Activated T-cell treated with anti-CD3 and anti-CD28 coated beads, Interleukin-2, amount 50 U/mL, for 4 hours (primary cell): ENCODE results near the gene TLN1. TPM values are rescaled to one million over a fixed set of nuclear protein-coding genes. Genes with fewer than 3 reads are reported as not detected.

Experiments
- ATAC-seq, 2 donors: fragments of 200-7000 bp; cut with Tn5 transposase; one replicate each; pipeline ENCODE4 v1.10.0; 2021
- DNase-seq: peaks from one replicate; pipeline ENCODE4 v3.0.0-alpha.2; 2020
- H3K27me3 Mint-ChIP-seq: one replicate; pipeline ENCODE4 v1.8.0; 2021; ENCODE audit warnings: low read depth, mixed read lengths
- H3K36me3 Mint-ChIP-seq: one replicate; pipeline ENCODE4 v1.8.0; 2022; ENCODE audit warnings: mixed read lengths; ENCODE audit not compliant: insufficient read depth
- H3K4me1 Mint-ChIP-seq: one replicate; pipeline ENCODE4 v1.8.0; 2021; ENCODE audit warnings: low read depth, mixed read lengths
- H3K4me3 Mint-ChIP-seq: one replicate; pipeline ENCODE4 v1.8.0; 2021; ENCODE audit warnings: mild to moderate bottlenecking, moderate library complexity, mixed read lengths
- H3K9me3 Mint-ChIP-seq: one replicate; pipeline ENCODE4 v1.8.0; 2021; ENCODE audit warnings: mixed read lengths
- total RNA-seq, 3 donors: library from RNA; stranded (reverse); gene quantifications; one replicate each; pipeline ENCODE4 v1.2.1, GENCODE V29; 2021

TLN1 gene
- total RNA-seq, 3 donors from 2014 or later, result 210 to 252 (median 230) TPM

DNA sequence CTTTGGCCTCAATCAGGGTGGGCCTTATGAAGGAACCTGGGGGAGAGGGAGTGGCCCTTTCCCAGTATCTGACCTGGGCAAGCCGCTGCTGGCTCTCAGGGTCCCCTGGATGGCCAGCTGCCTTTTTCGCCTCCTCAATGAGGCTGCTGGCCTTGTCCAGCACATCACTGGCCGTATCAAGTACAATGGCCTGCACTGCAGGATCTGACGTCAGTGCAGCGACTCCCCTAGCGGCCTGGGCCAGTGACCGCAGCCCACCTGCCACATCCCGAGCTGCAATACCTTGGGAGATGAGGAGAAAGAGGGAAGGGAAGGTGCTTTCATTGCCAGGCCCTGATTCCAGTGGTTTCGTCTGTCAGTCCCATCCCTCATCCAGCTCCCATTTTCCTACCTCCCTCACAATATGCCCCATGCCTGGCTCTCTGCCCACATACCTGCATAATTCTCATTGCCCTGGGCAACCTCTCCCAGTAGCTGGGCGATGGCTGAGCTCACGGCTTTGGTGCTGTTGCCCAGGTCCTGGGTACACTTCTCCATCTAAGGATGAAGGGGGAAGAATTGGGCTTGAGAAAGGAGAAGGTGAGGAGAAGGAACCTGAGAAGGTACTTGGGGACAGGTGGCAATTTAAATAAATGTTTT lies 19.1 kb downstream of the TLN1 start:
- H3K4me3 Mint-ChIP-seq, result no peak overlapping the region
- no peaks in the 10 kb centered on the region for H3K27me3 Mint-ChIP-seq
- ATAC-seq (no peak), DNase-seq (no peak)
- H3K4me1 Mint-ChIP-seq, result peaks cover 3% of the 10 kb centered on the region
- no peaks in the 10 kb centered on the region for H3K9me3 Mint-ChIP-seq
- H3K36me3 Mint-ChIP-seq, result peaks cover 61% of the 10 kb centered on the region

DNA sequence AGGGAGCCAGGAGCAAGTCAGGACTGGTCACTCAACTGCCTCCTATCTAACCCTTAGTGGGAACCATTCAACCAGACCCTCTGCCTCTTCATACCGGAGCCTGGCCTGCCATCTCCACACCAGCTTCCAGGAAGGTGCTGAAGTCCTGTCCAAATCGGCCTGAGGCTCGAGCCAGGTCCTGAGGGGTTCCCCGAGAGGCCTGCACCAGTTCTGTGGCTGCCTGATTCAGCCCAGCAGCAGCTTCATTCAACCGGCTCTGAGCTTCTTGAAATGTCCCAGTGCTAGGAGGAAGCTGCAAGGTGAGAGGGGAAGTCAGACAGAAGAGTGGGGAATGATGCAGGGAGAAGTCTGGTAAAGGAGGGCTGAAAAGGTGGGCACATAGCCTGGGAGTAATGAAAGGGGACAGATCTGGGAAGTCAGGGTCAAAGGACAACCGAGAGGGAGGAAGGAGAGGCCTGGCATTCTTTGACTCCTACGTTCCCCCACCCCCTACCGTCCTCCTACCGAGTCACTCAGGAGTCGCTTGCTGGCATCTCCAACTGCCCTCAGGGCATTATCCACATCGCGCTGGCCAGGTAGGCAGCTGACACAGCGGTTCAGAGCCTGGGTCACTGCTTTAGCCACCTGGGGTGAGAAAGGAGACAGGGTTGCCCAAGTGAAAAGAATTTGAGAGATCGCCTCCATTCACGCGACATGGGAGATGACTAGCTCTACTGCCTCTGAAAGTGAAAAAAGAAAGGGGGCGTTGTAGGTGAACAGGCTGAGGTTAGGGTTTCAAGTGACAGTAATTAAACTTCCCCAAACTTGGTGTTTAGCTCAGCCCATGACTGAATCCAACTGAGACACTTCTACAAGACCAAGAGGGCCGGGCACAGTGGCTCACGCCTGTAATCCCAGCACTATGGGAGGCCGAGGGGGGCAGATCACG lies 20.2 kb downstream of the TLN1 start:
- ATAC-seq, result peak in 1 of 2 donors; percentile 50
- peaks cover 64% of the 10 kb centered on the region for H3K36me3 Mint-ChIP-seq
- H3K4me1 Mint-ChIP-seq, result peaks cover 3% of the 10 kb centered on the region

DNA sequence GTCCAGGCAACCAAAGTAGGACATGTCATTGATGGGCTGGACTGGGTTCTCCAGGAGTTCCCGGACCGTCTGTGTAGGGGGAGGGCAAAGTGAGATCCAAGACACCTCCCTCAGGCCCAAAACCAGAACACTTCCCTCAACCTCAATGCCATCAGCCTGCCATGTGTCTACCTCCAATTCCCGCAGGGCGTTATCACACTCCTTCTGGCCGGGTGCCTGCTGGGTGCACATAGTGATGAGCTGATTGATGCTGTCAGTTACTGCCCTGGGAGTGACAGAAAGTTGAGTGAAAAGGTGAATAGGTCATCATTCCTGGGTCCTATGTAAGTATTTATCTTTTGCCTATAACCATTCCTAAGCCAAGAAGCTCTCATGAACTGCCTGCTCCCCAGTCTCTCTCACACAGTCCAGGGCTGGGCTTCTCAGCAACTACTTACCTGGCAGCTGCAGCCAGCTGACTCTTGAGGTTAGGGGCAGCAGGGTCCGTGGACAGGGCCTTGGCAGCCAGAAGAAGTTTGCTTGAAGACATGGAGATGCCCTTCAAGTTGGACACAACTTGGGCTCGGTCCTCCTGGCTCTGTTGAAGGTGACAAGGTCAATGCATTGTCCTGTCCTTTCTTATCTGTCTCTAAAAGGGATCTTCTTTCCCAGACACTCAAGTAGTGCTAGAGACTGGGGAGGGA lies 21.0 kb downstream of the TLN1 start:
- no peaks in the 10 kb centered on the region for H3K27me3 Mint-ChIP-seq
- H3K4me3 Mint-ChIP-seq, result no peak overlapping the region
- H3K36me3 Mint-ChIP-seq, result peaks cover 61% of the 10 kb centered on the region
- H3K9me3 Mint-ChIP-seq, result no peaks in the 10 kb centered on the region
- DNase-seq (no peak), ATAC-seq (no peak)
- peaks cover 3% of the 10 kb centered on the region for H3K4me1 Mint-ChIP-seq

More for the DNA sequence above, 20.2 kb downstream of the TLN1 start:
- DNase-seq, result no peak
- H3K4me3 Mint-ChIP-seq, result no peak overlapping the region
- no peaks in the 10 kb centered on the region for H3K9me3 Mint-ChIP-seq
- H3K27me3 Mint-ChIP-seq, result no peaks in the 10 kb centered on the region

DNA sequence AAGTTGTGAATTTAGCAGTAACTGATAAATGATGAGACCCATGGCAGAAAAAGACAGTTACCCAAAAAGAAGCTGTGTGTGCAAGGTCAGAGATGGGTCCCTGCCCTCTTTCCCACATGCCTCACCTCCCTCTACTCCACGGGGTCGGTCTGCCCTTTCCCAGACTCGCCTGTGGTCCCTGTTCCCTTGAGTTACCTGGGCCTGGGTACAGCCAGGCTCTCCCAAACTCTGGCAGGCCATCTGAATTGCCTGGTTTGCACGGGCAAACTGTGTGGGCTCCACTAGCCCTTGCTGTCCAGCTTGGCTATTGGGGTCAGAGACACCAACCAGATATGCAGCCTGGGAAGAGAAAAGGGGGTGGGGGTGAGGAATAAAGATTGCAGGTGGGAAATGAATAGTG lies 23.8 kb downstream of the TLN1 start:
- no peak for ATAC-seq
- no peak overlapping the region for H3K4me3 Mint-ChIP-seq
- H3K27me3 Mint-ChIP-seq, result no peaks in the 10 kb centered on the region
- peaks cover 65% of the 10 kb centered on the region for H3K36me3 Mint-ChIP-seq
- no peaks in the 10 kb centered on the region for H3K9me3 Mint-ChIP-seq
- peaks cover 3% of the 10 kb centered on the region for H3K4me1 Mint-ChIP-seq
- DNase-seq, result no peak

DNA sequence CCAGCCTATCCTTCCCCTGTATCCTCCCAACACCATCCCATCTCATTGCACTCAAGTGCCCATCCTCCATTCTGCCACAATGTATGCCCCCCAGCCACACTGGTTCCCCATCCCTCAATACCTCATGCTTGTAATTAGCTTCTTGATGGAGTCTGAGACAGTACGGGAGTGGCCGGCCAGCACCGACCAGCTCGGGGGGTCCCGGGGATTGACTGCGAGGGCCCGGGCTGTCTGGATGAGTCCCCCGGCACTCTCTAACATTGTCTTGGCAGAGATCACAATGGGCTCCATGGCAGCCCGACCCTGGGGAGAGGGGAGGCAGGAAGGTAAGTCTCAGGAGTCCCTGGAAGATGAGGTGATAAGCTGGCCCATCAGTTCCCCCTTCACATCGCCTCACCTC lies 25.0 kb downstream of the TLN1 start:
- DNase-seq, result no peak
- Mint-ChIP-seq H3K36me3 (peaks cover 69% of the 10 kb centered on the region), H3K9me3 (no peaks in the 10 kb centered on the region), H3K27me3 (no peaks in the 10 kb centered on the region), H3K4me1 (peaks cover 1% of the 10 kb centered on the region), H3K4me3 (no peak overlapping the region)
- ATAC-seq, result no peak

DNA sequence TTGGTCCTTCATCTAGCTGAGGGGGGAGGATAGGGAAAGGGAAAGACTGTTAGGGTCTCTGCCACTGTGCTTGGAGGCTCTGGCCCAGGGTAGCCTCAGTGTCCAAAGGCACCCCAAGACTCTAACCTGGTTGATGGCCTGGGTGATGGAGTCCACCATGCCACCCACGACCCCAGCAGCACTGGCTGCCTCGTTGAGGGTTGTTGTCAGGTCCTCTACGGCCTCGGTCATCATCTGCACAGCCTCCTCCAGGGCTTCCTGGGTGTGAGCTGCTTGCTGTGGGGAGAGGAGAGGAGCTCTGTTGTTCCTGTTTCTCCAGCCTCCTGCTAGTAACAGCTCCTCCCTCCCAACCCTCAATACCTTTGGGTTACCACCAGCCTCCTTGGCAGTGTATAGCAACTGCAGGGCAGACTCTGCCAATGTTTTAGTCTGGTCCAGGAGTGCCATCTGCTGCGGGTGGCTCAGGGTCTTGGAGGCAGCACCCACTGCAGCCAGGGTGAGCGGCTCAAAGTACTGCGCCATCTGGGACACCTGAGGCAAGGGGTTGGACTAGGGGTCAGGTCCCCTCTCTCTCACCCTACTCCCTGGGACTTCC lies 26.1 kb downstream of the TLN1 start:
- Mint-ChIP-seq H3K4me1 (no peaks in the 10 kb centered on the region), H3K36me3 (peaks cover 59% of the 10 kb centered on the region), H3K27me3 (no peaks in the 10 kb centered on the region), H3K4me3 (no peak overlapping the region), H3K9me3 (no peaks in the 10 kb centered on the region)
- ATAC-seq (no peak), DNase-seq (no peak)

DNA sequence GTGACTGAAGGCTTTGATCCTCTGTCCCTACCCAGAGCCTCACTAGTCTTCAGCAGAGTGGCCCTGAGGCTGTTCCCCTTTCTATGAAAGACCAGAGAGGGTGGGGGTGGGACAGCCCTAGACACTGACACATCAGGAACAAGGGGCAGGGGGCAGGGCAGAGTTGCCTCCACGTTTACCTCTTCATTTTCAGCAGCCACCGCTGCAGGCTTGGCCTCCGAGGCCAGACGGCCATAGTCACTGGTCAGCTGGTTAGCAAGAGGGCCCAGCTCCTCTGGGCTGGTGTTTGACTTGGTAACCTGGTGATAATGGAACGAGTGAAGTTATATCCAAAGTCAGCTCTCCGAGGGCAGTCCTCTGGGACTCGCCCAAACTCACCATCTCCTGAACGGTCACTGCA lies 26.6 kb downstream of the TLN1 start:
- Mint-ChIP-seq H3K27me3 (no peaks in the 10 kb centered on the region), H3K36me3 (peaks cover 53% of the 10 kb centered on the region), H3K4me1 (no peaks in the 10 kb centered on the region), H3K4me3 (no peak overlapping the region), H3K9me3 (no peaks in the 10 kb centered on the region)
- no peak for DNase-seq
- ATAC-seq, result no peak

DNA sequence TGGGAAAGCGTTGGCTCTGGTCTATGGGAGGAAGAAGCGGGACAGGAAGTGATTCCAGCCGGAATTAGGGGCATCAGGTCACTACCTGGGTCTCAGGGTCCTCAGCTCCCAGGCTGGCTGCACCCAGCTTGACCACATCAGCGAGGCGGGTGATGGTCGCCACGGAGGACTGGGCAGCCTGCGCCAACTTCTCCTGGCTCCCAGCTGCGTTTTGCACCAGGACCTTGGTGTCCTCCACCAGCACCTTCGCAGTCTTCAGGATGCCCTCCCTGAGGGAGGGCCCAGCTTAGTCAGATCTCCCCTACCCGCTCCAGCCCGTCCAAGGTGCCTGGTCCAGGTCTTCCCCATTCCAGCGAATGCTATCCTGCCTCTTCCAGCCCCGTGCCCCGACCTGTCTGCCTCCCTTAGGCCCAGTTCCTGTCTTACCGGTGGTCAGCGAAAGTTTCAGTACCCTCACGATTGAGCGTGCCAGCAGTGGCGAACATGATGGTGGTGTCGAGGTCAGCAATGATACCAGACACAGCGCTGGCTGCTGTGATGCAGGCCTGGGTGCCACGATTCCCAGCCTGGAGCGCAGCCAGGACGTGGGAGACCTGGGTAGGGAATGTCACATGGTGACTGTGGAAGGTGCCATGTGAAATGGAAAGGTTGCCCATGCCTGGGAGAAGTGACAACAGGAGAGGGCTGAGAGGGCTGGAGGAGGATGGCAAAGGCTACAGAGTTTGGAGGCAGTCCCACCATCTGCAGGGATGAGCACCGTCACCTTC lies 27.9 kb downstream of the TLN1 start:
- no peak overlapping the region for H3K4me3 Mint-ChIP-seq
- no peaks in the 10 kb centered on the region for H3K27me3 Mint-ChIP-seq
- no peaks in the 10 kb centered on the region for H3K4me1 Mint-ChIP-seq
- H3K36me3 Mint-ChIP-seq, result peaks cover 48% of the 10 kb centered on the region
- no peaks in the 10 kb centered on the region for H3K9me3 Mint-ChIP-seq
- ATAC-seq (no peak), DNase-seq (no peak)

DNA sequence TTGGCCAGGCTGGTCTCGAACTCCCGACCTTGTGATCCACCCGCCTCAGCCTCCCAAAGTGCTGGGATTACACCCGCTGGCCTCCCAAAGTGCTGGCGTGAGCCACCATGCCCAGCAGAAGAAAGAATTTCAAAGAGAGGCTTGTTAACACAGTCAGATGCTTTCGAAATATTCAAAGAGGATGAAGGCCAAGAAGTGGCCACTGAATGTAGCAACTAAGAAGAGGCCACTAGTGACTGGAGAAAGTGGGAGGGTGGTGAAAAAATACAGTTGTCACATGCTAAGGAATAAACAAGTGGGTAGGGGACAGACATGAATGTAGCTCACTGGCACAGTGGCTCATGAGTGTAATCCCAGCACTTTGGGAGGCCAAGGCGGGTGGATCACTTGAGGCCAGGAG lies 29.3 kb downstream of the TLN1 start:
- Mint-ChIP-seq H3K9me3 (no peaks in the 10 kb centered on the region), H3K27me3 (no peaks in the 10 kb centered on the region), H3K4me3 (no peak overlapping the region), H3K4me1 (no peaks in the 10 kb centered on the region), H3K36me3 (peaks cover 43% of the 10 kb centered on the region)
- DNase-seq (no peak), ATAC-seq (no peak)

DNA sequence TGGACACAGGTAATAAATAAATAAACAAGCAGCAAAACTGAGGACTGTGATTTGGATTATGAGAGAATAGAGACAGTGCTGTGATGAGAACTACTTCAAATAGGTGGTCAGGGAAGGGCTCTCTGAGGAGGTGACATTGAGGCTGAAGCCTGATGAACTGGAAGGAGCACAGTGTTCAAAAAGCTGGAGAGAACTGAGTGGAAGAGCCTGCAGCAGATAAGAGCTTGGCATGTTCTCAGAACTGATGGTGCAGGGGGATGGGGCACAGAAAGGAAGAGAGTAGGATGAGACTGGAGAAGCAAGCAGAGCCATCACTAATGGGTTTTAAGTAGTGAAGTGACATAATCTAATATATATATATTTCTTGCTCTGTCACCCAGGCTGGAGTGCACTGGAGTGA lies 31.1 kb downstream of the TLN1 start:
- Mint-ChIP-seq H3K27me3 (no peaks in the 10 kb centered on the region), H3K36me3 (peaks cover 41% of the 10 kb centered on the region), H3K9me3 (no peaks in the 10 kb centered on the region), H3K4me1 (peaks cover 5% of the 10 kb centered on the region), H3K4me3 (no peak overlapping the region)
- DNase-seq (no peak), ATAC-seq (no peak)

DNA sequence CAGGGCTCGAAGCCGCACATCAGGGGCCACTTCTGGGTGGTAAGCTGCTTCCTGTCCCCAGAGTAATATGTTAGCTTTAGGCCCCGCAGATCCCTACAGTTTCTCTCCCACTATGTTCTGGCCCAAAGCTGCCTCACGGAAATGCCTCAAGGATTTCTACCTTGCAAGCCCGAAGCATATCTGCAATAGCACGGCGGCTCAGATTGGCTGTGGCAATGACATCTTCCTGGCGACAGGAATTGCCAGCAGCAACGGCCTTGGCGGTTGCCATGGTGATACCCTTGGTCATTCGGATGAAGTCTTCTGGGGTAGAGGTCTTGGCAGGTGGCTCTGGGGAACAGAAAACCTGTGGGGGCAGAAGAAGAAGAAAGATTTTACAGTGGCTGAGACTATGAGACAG lies 32.0 kb downstream of the TLN1 start:
- no peaks in the 10 kb centered on the region for H3K27me3 Mint-ChIP-seq
- DNase-seq, result no peak
- peaks cover 5% of the 10 kb centered on the region for H3K4me1 Mint-ChIP-seq
- H3K9me3 Mint-ChIP-seq, result no peaks in the 10 kb centered on the region
- H3K4me3 Mint-ChIP-seq, result no peak overlapping the region
- no peak for ATAC-seq
- peaks cover 36% of the 10 kb centered on the region for H3K36me3 Mint-ChIP-seq

DNA sequence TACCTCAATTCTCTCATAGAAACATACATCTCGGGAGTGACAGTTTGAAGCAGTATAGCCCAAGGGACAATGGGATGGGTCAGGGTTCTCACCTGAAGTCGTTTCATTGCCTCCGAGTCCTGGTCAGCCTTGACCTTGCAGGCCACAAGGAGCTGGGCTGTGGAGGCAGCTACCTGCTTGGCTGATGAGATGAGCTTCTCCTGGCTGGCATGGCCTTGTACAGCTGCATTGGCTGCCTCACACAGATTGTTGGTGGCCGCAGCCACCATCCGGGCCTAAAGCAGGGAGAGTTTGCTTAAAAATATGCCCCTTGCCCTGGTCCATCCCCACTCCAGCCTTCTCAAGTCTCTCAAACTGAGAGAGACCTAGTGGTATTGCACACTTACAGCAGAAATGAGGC lies 33.8 kb downstream of the TLN1 start:
- H3K36me3 Mint-ChIP-seq, result peaks cover 22% of the 10 kb centered on the region
- H3K4me1 Mint-ChIP-seq, result peaks cover 5% of the 10 kb centered on the region

DNA sequence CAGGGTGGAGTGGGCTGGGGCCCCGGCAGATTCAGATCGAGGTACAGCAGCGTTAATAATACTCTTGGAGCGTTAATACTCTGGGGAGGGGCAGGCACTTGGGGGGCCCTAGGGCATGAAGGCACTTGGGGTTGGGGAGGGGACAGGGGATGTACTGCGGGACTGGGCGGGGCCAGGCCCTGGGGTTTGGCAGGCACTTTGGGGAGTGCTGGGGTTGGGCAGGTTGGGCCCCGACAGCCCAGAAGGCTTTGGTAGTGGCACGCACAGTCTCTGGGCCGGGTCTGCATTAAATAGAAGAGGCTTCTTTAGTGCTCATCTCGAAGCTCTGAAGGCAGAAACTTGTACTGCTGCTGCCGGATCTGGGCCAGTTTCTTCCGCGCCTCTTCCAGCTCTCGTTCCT lies 34.5 kb downstream of the TLN1 start:
- DNase-seq, result no peak
- no peak for ATAC-seq
- no peaks in the 10 kb centered on the region for H3K9me3 Mint-ChIP-seq
- no peaks in the 10 kb centered on the region for H3K27me3 Mint-ChIP-seq
- peaks cover 5% of the 10 kb centered on the region for H3K4me1 Mint-ChIP-seq
- H3K36me3 Mint-ChIP-seq, result peaks cover 15% of the 10 kb centered on the region
- H3K4me3 Mint-ChIP-seq, result no peak overlapping the region

More for the DNA sequence above, 33.8 kb downstream of the TLN1 start:
- ATAC-seq (no peak), DNase-seq (no peak)
- Mint-ChIP-seq H3K27me3 (no peaks in the 10 kb centered on the region), H3K4me3 (no peak overlapping the region), H3K9me3 (no peaks in the 10 kb centered on the region)
